ENCODE measurements around the gene PLA2G4E.

Gene PLA2G4E

DNA sequence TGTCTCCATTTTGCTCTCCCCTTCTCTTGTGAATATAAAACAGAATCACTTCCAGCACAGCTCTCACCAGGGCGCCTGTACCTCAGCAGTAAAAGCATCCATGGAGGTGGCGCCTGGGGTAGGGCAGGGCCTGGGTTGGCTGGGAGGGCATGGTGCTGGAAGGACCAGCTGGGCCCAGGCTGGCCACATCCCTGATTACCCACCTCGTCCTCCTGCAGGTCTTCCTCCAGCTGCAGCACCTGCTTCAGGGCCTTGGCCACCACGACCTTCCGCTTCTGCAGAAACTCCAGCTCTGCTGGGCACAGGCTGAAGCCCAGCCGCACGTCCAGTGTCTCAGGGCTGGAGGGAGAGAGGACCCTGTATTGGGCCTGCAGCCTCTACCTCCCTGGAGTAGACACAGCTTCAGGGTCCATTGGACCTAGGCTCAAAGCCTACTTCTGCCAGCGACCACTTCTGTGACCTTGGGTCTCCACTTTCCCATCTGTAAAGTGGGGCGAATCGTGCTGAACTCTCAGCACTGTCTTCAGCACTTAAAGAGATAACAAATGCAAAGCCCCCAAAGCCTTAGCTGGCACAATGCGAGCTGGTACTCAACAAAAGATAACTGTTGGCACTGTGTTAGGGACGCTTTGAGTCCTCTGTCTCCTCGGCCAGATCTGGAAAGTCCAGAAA lies 23.8 kb downstream of the PLA2G4E start:
- H3K4me3 ChIP-seq (ENCODE audit: low read length): no peak overlapping the region

GRCh38 chr15:41996376-41996775 lies 24.5 kb downstream of the PLA2G4E start:
- TF ChIP-seq CTCF (conservative IDR thresholded peaks at IDR 0.05; ENCODE audit: low read depth, low read length): no peak
- H3K4me3 ChIP-seq (ENCODE audit: low read length): no peak overlapping the region
- no peak for DNase-seq (ENCODE audit: low read depth)

More for the DNA sequence above, 23.8 kb downstream of the PLA2G4E start:
- no peak for TF ChIP-seq CTCF (conservative IDR thresholded peaks at IDR 0.05; ENCODE audit: low read depth, low read length)
- no peak for DNase-seq (ENCODE audit: low read depth)

DNA sequence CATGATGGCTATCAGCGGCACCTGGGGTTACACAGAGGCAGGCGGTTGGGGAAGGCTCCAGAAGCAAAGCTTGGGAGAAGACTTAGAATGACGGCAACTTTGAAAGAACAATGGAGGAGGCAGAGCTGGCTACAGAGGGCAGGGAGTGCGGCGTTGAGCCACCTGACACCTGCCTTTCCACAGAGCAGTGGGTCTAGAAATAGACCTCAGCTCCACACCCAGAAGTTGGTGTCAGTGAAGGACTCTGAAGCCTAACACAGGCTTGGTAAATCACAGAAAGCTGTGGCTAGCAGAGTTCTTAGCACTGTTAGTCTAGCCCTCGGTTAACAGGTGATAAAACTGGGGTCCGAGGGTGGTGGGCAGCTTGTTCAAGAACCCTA lies 25.4 kb downstream of the PLA2G4E start:
- H3K4me3 ChIP-seq (ENCODE audit: low read length): no peak overlapping the region
- DNase-seq (ENCODE audit: low read depth): no peak
- TF ChIP-seq CTCF (conservative IDR thresholded peaks at IDR 0.05; ENCODE audit: low read depth, low read length): no peak

DNA sequence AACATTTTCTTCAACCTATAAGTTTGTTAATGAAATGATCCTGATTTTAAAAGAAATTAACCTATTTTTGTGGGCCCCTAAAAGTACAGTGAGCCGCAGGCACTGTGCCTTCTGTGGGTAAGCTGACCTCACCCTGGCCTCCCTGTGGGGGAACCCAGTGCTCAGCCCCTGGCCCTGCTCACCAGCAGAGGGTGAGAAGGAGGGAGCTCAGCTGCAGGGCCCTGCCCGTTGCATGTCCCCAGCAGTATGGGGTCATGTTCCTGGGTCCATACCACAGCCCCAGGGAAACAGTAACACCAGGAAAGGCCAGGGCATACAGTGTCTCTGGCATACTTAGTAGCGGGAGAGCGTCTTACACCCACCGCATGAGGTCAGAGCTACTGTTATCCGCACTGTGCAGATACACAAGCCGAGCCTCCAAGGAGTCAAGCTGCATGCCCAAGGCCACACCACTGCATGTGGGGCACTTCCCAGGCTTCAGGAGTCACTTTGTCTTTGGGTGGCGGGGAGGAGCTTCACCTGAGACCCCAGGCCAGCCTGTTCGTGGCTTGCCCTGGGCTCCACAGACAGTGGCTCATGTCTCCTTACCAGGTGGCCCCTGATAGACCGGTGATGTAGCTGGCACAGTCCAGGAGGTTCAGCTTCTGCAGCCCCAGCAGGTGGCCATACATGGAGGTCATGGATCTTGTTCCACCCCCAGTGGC lies 25.9 kb downstream of the PLA2G4E start:
- no peak for DNase-seq (ENCODE audit: low read depth)
- no peak for TF ChIP-seq CTCF (conservative IDR thresholded peaks at IDR 0.05; ENCODE audit: low read depth, low read length)
- H3K4me3 ChIP-seq (ENCODE audit: low read length): no peak overlapping the region

DNA sequence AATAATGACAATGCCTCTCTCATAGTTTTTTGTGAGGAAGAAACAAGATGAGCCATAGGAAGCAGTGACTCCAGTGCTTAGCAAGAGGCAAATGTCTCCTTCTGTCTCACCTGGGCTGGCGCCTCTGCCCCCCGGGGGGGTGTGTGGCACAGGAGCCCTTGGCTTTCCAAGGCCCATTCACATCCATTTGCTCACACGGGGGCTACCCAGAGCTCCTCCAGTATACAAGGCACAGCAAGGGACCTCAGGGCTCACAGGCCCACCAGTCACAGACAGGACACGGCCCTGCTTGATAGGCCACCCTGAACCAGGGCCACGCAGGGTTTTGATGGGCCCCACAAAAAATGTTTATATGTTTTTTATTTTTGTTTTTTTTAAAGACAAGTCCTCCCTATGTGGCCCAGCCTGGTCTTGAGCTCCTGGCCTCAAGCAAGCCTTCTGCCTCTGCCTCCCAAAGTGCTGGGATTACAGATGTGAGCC lies 26.6 kb downstream of the PLA2G4E start:
- no peak for TF ChIP-seq CTCF (conservative IDR thresholded peaks at IDR 0.05; ENCODE audit: low read depth, low read length)
- H3K4me3 ChIP-seq (ENCODE audit: low read length): no peak overlapping the region
- DNase-seq (ENCODE audit: low read depth): no peak

DNA sequence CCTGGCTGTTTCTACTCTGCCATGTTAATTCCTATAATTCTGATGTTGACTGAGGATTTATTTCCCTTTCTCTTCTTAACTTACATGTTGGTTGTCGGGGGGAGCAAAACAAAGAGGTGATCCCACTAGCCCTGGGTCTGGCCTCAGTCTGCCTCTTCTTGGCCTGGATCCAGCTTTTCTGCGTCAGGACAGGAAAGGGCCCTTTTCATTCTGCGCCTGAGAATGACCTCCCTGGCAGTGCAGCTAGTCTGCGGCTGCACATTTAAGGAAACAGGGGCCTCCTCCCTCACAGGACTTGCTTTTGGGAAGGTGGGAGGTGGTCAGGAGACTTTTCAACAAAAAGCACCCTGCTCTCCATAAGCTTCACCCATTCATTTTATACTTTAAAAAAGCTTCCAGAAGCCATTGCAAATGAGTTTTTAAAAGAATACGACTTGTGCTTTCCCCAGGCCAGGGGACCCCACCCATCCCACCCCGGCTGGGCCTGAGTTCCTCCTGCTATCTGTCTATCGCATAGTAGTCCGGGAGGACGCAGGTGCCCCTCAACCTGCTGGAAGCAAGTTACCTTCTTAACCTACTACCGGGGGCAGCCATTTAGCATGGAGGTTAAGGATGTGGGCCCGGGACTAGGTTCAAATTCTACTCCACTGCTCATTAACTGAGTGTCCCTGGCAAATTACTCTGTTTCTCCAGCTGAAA lies 27.2 kb downstream of the PLA2G4E start:
- TF ChIP-seq CTCF (conservative IDR thresholded peaks at IDR 0.05; ENCODE audit: low read depth, low read length): no peak
- DNase-seq (ENCODE audit: low read depth): no peak
- H3K4me3 ChIP-seq (ENCODE audit: low read length): no peak overlapping the region
